Right ventricle myocardium superior (tissue), 1 donor: ENCODE data around the gene MIF4GD. TPM values are rescaled to one million over a fixed set of nuclear protein-coding genes. Genes with fewer than 3 reads are reported as not detected.

Source experiments
- total RNA-seq: library from RNA; stranded (reverse); fragmentation: NEBNext Ultra II Directional; extraction: Animal tissue kit (Norgen Biotek cat#: 25700); gene quantifications from one replicate; pipeline ENCODE4 v1.2.1, GENCODE V29; 2021
- donor health status: DM: no; HTN: yes; CAD: no; lungs with severe emphysema.

The MIF4GD gene
- total RNA-seq, 1 donor from 2014 or later, result 13.7 TPM

Other genes starting within 250 kb of the MIF4GD start
- 832 TPM for gene ATP5PD, start 224.3 kb downstream of the MIF4GD start, total RNA-seq
- 23.8 TPM for gene KCTD2, start 224.0 kb downstream of the MIF4GD start, total RNA-seq
- gene SLC16A5, start 183.3 kb downstream of the MIF4GD start, total RNA-seq, result 6.5 TPM
- gene ARMC7, start 161.3 kb downstream of the MIF4GD start, total RNA-seq, result 5.3 TPM
- 24.6 TPM for gene NT5C, start 139.5 kb downstream of the MIF4GD start, total RNA-seq
- 15.0 TPM for gene JPT1, start 116.7 kb downstream of the MIF4GD start, total RNA-seq
- 200 TPM for gene SUMO2, start 88.3 kb downstream of the MIF4GD start, total RNA-seq
- 25.2 TPM for gene NUP85, start 65.6 kb downstream of the MIF4GD start, total RNA-seq
- gene GGA3, start 9.6 kb downstream of the MIF4GD start, total RNA-seq, result 22.3 TPM
- 125 TPM for gene MRPS7, start 9.4 kb downstream of the MIF4GD start, total RNA-seq
- 12.5 TPM for gene SLC25A19, start 18.2 kb upstream of the MIF4GD start, total RNA-seq
- gene GRB2, start 134.4 kb upstream of the MIF4GD start, total RNA-seq, result 53.1 TPM
- gene TMEM94, start 185.4 kb upstream of the MIF4GD start, total RNA-seq, result 38.0 TPM
- 33.3 TPM for gene CASKIN2, start 244.3 kb upstream of the MIF4GD start, total RNA-seq
- 5.6 TPM for gene TSEN54, start 245.3 kb upstream of the MIF4GD start, total RNA-seq